Large intestine (tissue), 3 donors: Measurements from ENCODE around the gene TSACC. TPM values are rescaled to one million over a fixed set of nuclear protein-coding genes. Genes with fewer than 3 reads are reported as not detected.
"Not testable (repeated sequence)": the region's sequence is repeated elsewhere in the genome, so short reads cannot be mapped to it uniquely, and the experiment has no call there.

Source experiments
- DNase-seq, 2 donors: peaks; one replicate each; pipeline versions ENCODE4 v3.0.0 to v3.0.0-alpha.2; 2013
- H3K27ac ChIP-seq: one replicate; pipeline ENCODE4 v1.5.1; 2013; ENCODE audit warnings: low read length
- H3K27me3 ChIP-seq: 2 replicates; pipeline ENCODE4 v1.6.1; 2013; ENCODE audit warnings: low read length; ENCODE audit not compliant: control insufficient read depth, insufficient read depth
- H3K36me3 ChIP-seq: 2 replicates; pipeline ENCODE4 v1.6.1; 2013; ENCODE audit warnings: low read length; ENCODE audit not compliant: control insufficient read depth, insufficient read depth
- H3K4me1 ChIP-seq: one replicate; pipeline ENCODE4 v1.6.1; 2013; ENCODE audit warnings: low read length; ENCODE audit not compliant: control insufficient read depth, insufficient read depth
- H3K4me3 ChIP-seq: one replicate; pipeline ENCODE4 v1.5.1; 2013; ENCODE audit warnings: low read length
- H3K9me3 ChIP-seq: one replicate; pipeline ENCODE4 v1.6.1; 2013; ENCODE audit warnings: mild to moderate bottlenecking, low read depth, low read length, moderate library complexity; ENCODE audit not compliant: control insufficient read depth
- WGBS: methylation state at CpG from one replicate; pipeline ENCODE4 v1.1.5; 2013; ENCODE audit warnings: low lambda C conversion rate; ENCODE audit not compliant: insufficient coverage; 5-methylcytosine and 5-hydroxymethylcytosine counted together
- polyA plus RNA-seq: library from polyadenylated mRNA; unstranded; fragments of 120-200 nt; gene quantifications from one replicate; pipeline ENCODE4 v1.2.1, GENCODE V29; 2013

Gene TSACC
- polyA plus RNA-seq, 1 donor = 0.81 TPM

DNA sequence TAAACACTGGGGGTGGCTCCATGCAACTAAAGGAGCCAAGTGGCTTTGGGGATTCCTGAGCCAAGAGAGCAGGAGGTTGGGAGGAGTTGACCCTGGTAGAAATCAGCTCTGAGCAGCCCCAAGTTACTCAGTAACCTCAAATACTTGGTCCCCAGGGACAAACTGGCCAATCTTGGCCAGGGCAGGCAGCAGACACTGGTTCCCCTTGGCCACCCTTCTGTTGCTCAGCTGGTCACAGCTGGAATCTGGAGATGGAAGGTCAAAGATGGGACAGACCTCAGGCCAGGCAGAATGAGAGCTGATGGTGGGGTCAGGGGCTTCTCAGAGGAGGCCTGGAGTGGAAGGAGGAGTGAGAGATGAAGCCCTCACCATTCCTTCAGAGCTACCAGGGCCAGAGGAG lies 27.4 kb downstream of the TSACC start:
- Histone ChIP-seq H3K27me3 (no peaks in the 10 kb centered on the region), H3K4me1 (peaks cover 45% of the 10 kb centered on the region), H3K4me3 (no peak overlapping the region), H3K9me3 (no peaks in the 10 kb centered on the region), H3K36me3 (no peaks in the 10 kb centered on the region), H3K27ac (no peak overlapping the region)
- no peak for DNase-seq

DNA sequence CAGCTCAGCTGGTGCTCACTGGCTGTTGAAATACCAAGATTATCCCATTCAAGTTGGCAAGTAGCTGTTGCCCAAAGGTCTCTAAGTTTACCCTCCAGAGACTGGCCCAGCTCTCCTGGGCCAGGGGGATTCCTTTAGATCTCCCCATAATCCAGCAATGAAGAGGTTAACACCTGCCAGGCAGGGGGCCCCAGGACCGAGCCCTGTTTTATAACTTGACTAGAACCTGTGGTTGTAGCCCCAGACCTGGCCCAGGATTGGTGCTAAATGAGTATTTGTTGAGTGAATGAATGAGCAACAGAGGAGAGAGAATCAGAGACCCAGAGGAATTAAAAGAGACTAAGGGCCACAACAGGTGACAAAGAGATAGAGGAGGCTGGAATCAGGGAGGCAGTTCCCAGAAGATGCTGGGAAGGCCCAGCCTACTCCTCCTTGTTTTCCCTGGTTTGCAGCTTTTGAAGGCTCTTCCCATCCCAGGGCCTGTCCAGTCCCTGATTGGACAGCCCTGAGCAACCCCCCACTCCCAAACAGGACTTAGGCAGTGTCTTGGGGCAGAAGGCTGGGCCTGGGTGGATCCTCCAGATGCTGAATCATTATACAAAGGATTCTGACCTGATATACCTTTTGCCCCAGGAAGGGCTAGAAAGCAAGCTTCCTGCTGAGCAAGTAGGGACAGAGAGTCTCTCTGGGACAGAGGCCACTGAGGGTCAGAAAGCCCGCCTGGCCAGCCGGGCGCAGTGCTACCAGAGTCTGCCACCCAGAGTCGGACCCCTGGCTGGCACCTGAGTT lies 28.2 kb downstream of the TSACC start:
- DNase-seq = no peak
- Histone ChIP-seq H3K4me1 (peaks cover 47% of the 10 kb centered on the region), H3K27ac (peak overlapping the region; percentile 73), H3K27me3 (no peaks in the 10 kb centered on the region), H3K36me3 (no peaks in the 10 kb centered on the region), H3K9me3 (no peaks in the 10 kb centered on the region), H3K4me3 (no peak overlapping the region)
- no CpG with 5 or more reads among the region's 5 CpGs for WGBS

DNA sequence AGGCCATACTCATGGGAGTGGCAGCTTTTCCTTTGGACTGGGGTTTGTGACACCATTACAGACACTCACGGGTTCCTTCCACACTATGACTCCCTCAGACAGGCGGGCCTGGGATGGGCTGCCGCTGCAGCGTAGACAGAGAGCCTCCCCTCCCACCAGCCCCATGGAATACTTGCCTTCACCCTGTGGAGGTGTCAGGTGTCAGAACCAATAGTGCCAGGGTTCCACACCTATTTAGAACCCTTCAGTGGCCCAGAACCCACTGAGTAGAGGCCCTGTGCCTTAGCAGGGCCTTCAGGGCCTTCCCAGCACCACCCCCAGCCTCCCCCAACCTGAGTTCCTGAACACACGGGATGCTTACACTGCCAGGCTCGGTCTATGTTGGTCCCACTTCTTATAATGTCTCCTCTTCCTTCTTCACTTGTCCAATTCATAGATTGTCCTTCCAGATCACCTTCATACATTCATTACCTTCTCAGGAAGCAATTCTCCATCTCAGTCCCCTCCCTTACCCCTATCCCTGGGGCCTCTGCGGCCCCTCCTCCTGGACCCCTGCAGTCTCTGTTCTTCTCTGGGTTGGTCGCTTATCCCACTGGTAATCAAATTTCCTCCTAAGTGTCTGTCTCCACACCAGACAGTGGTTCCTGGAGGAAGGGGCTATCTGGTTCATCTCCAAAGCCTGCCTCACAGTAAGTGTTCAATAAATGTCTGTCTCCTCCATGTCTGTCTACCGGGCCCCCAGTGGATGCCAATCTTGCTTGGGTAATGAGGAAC lies 29.2 kb downstream of the TSACC start:
- H3K27me3 ChIP-seq = no peaks in the 10 kb centered on the region
- WGBS = 100% methylated on average over 1 of the region's 9 CpGs
- no peaks in the 10 kb centered on the region for H3K36me3 ChIP-seq
- DNase-seq = peak in 1 of 2 donors; percentile 41
- peaks cover 56% of the 10 kb centered on the region for H3K4me1 ChIP-seq
- H3K27ac ChIP-seq = peak overlapping the region; percentile 73
- H3K9me3 ChIP-seq = no peaks in the 10 kb centered on the region
- peak overlapping the region; percentile 22 for H3K4me3 ChIP-seq

DNA sequence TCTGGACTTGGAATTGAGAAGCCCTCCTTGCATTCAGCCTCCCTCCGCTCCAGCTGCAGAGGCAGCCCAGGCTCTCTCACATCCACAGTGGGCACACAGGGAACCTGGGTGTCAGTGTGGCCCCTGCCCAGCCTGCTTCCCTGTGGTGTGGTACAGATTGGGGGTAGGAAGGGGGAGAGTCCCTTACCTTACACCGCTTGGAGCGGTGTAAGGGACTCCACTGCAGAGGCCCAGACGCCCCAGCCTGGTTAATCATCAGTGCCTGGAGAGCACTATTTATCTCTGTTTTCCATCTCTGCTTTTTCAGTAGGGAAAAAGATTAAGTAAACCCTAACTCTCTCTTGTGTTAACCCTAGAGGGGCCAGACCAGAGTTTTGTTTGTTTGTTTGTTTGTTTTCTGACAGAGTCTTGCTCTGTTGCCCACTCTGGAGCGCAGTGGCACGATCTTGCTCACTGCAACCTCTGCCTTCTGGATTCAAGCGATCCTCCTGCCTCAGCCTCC lies 29.9 kb downstream of the TSACC start:
- peak overlapping the region; percentile 73 for H3K27ac ChIP-seq
- peaks cover 60% of the 10 kb centered on the region for H3K4me1 ChIP-seq
- H3K36me3 ChIP-seq = no peaks in the 10 kb centered on the region
- peak overlapping the region; percentile 22 for H3K4me3 ChIP-seq
- H3K9me3 ChIP-seq = no peaks in the 10 kb centered on the region
- H3K27me3 ChIP-seq = no peaks in the 10 kb centered on the region
- DNase-seq = peak in 1 of 2 donors; percentile 66
- WGBS = 90% methylated on average over 3 of the region's 7 CpGs

DNA sequence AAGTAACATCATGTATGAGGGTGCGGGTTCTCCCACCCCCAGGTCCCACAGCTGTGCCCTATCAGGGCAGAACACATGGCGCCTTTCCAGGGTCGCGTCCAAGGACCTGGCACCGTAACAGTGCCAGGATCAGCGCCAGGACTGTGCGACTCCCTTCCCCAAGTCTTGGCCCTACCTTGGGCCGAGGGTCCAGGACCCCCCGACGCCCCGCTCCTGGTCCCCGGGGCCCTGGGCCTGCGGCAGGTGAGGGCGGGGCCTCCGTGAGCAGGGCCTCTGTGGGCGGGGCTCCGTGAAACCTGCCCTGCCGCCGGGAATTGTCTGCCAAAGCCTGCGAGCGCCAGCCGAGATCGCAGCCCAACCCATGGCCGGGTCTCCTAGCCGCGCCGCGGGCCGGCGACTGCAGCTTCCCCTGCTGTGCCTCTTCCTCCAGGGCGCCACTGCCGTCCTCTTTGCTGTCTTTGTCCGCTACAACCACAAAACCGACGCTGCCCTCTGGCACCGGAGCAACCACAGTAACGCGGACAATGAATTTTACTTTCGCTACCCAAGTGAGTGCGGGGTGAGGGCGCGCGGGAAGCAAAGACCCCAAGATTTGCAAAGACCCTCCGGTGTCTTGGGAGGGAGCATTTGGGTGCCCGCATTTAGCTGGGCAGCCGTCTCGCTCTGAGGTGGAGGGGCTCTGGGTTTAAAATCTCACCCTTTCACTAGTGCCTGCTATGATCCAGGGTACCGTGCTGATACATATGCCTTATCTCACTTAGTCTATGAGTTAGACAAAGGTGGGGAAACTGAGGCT lies 30.8 kb downstream of the TSACC start, which contains the start of gene RHBG:
RHBG (plus strand) TSS at position 323 of the 796 bp plus-strand sequence; CDS start at position 362, 39 bp downstream.
- Histone ChIP-seq H3K4me3 (peak within 1 kb of the TSS; percentile 60), H3K27ac (peak within 1 kb of the TSS; percentile 73), H3K4me1 (peaks cover 67% of the 10 kb centered on the region), H3K27me3 (no peaks in the 10 kb centered on the region), H3K9me3 (no peaks in the 10 kb centered on the region), H3K36me3 (no peaks in the 10 kb centered on the region)
- peak; percentile 43 to 75 for DNase-seq
- WGBS = no CpG with 5 or more reads among the region's 48 CpGs

DNA sequence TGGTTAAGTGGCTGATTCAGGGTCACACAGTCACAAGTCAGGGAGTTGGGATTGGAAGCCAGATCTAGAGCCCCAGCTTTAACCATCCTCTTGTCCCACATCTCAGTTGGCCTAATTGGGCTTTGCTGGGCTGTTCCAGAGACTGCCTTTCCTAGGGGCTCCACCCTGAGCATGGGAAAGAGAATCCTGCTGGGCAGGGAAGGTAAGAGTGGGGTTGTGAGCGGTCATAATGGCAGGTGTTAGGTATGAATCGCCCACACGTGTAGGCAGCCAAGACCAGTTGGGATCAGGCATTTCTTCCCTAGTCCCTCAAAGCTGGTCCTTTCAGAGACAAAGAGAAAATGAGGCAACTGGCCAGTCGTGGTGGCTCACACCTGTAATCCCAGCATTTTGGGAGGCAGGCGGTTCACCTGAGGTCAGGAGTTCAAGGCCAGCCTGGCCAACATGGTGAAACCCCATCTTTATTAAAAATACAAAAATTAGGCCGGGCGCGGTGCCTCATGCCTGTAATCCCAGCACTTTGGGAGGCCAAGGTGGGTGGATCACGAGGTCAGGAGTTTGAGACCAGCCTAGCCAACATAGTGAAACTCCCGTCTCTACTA lies 31.5 kb downstream of the TSACC start:
- H3K9me3 ChIP-seq, H3K27me3 ChIP-seq, H3K36me3 ChIP-seq, DNase-seq: not testable (repeated sequence)
- Histone ChIP-seq H3K27ac (peak overlapping the region; percentile 73), H3K4me1 (peaks cover 67% of the 10 kb centered on the region), H3K4me3 (peak overlapping the region; percentile 60)
- WGBS = no CpG with 5 or more reads among the region's 10 CpGs

DNA sequence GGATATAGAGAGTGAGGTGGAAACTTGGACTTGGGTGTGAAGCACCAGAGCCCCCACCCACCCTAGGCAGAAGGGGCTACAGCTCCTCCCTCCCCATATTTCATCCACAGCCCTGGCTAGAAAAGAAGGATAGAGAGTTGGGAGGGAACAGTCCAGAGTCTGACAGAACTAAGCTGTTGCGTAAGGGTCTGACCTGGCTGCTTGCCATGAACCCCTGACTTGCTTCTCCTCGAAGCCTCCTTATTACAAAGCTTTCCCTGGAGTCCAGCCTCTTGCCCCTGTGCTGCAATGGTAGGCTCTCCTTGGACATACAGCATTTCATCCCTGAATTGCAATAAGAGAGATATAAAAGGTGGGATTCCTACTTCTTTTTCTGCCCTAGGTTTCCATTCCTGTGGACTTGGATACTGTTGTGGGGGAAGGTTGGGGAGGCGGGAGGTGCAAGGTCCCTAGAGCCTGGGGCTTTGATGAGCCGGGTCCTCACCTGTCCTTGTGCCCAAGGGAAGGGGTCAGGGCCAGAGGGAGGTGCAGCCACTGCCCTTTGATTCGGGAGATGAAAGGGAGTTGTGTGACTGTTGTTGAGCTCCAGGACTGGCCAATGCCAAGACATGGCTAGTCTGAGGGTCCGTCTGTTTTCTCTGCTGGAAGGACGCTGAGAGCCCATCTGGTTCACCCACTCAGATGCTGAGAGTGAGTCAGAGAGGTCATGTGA lies 33.4 kb downstream of the TSACC start:
- H3K4me1 ChIP-seq = peaks cover 63% of the 10 kb centered on the region
- peak overlapping the region; percentile 73 for H3K27ac ChIP-seq
- H3K4me3 ChIP-seq = peak overlapping the region; percentile 14
- H3K9me3 ChIP-seq = no peaks in the 10 kb centered on the region
- H3K27me3 ChIP-seq = no peaks in the 10 kb centered on the region
- peak; percentile 90 to 96 for DNase-seq
- no CpG with 5 or more reads among the region's 7 CpGs for WGBS
- H3K36me3 ChIP-seq = peaks cover 3% of the 10 kb centered on the region

DNA sequence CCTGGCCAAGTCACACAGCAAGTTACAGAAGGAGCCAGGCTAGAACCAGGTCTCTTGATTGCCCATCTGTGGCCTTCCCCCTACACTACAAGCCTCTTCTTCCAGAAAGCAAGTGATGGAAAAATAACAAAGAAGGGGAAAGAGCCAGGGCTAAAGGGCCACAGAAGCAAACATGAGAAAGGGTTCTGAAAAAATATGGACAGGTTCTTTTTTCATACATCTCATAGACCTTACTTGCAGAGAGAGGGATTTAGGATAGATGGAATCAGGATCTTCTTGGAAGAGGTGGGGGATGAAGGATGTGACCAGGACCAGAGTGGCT lies 33.9 kb downstream of the TSACC start:
- H3K36me3 ChIP-seq = peaks cover 5% of the 10 kb centered on the region
- H3K4me1 ChIP-seq = peaks cover 62% of the 10 kb centered on the region
- H3K4me3 ChIP-seq = peak overlapping the region; percentile 14
- no peaks in the 10 kb centered on the region for H3K27me3 ChIP-seq
- H3K9me3 ChIP-seq = no peaks in the 10 kb centered on the region
- peak overlapping the region; percentile 70 for H3K27ac ChIP-seq
- DNase-seq = no peak

DNA sequence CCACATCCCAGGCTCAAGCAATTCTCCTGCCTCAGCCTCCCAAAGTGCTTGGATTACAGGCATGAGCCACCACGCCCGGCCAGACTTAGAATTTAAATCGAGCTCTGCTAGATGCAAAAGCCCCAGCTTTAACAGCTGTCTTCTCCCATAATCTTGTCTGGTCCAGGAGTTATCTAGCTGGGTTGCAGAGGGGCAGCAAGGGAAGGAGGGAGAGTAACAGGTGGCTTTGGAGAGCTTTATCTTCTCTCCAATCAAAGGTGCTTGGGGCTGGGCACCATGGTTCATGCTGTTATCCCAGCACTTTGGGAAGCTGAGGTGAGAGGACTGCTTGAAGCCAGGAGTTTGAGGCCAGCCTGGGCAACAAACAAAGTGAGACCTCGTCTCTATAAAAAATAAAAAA lies 34.5 kb downstream of the TSACC start:
- Histone ChIP-seq H3K36me3 (peaks cover 9% of the 10 kb centered on the region), H3K4me1 (peaks cover 62% of the 10 kb centered on the region), H3K27ac (no peak overlapping the region), H3K4me3 (no peak overlapping the region), H3K27me3 (no peaks in the 10 kb centered on the region), H3K9me3 (no peaks in the 10 kb centered on the region)
- no CpG with 5 or more reads among the region's 4 CpGs for WGBS
- DNase-seq = no peak
